GM19023 (cell line): Measurements from ENCODE around the gene ITPKA.
"Not testable (repeated sequence)": the region's sequence is repeated elsewhere in the genome, so short reads cannot be mapped to it uniquely, and the experiment has no call there.

Source experiments
- ATAC-seq: cut with Tn5 transposase; IDR thresholded peaks from one replicate; pipeline ENCODE4 v1.9.1; 2021; ENCODE audit warnings: mild to moderate bottlenecking, moderate library complexity; ENCODE audit not compliant: unreplicated experiment

Gene ITPKA

DNA sequence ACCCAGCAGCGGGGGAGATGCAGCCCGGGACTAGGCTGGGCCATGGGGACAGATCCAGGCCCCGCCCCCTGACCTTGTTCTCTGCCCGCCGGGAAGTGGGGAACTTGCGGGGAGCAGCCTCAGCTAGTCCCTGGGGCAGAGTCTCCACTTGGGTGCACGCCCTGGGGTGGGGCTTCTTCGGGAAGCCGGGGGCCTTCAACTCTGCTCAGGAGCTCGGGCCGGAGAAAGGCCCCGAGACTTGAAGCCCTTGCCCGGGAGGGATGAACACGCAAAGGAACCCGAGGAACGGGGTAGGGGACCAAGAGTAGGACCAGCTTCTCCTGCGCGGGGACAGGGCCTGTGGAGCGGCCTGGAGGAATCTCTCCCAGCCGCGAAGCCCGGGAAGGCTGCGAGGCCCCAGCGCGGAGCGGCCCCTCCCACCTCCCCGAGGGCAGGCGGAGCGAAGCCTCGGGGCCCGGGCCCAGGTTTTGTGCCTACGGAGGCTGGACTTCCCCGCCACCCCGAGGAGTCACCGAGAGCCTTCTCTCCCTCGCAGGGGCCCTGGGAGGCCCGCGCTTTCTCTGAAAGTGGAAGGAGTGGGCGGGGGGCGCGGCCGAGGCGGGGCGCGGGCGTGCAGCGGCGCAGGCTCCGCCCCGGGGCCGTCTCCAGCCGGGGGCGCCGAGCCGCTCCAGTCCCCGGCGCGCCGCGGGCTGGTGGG lies at the start of gene ITPKA:
Gene ITPKA (plus strand): TSS at position 670 of the 697 bp plus-strand sequence. CDS start 54 bp downstream, outside the sequence.
- peak; percentile 66 for ATAC-seq

DNA sequence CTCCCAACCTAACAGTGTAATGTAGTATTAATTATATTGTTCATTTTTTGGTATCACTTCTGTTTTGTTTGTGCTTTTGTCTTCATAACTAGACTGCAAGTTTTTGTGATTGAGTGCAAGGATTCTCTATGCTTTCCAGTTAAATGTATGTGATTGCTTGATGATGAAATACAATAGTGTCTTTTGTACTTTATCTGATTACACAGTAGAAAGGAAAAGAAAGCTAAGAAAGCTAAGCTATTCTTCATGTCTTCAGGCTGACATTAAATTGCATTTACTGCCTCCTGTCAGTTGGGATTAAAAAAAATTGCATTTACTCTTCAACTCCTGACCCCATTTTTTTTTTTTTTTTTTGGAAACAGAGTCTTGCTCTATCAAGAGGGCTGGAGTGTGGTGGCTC lies 48.3 kb upstream of the ITPKA start:
- no peak for ATAC-seq

- ATAC-seq: no peak
Measured at GRCh38 chr15:41462084-41462795, 31.4 kb upstream of the ITPKA start.

- no peak for ATAC-seq
Measured at GRCh38 chr15:41464889-41465580, 28.6 kb upstream of the ITPKA start.

- no peak for ATAC-seq
Measured at GRCh38 chr15:41465822-41466421, 27.8 kb upstream of the ITPKA start.

DNA sequence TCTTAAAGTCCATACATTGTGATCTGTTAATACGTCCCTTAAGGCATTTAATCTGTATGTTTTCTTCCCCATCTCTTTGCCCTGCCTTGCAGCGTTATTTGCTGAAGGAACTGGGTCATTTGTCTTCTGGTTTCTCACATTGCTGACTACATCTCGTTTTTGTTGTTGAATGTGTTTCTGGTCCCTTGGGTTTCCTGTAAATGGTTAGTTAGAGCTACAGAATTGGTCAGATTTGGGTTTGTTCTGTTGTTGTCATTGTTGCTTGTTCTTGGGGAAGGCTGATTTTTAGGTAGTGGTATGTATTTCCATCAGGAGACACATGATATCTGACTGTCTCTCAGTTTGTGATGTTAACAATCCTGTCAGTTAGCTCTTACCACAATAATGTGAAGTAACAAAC lies 27.0 kb upstream of the ITPKA start:
- ATAC-seq: no peak

- ATAC-seq: not testable (repeated sequence)
Measured at GRCh38 chr15:41469644-41470043, 24.0 kb upstream of the ITPKA start.

GRCh38 chr15:41473418-41473817 lies 20.3 kb upstream of the ITPKA start:
- no peak for ATAC-seq

DNA sequence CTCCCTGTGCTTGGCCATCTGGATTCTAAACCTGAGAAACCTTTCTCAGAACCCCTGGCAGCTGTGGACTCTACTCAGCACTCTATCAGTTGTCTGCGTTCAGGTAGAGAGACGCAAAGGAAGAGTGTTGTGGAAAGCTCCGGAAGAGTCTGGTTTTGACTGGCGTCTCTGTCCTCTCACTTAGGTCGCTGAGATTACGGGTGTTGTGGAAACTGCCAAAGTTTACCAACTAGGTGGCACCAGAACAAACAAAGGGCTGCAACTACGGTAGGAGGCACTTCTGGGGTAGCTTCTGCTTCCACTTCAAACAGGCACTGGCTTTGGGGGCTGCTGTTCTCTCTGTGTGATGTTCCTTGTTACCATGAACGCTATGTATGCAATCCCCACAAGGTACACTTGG lies 19.2 kb upstream of the ITPKA start:
- no peak for ATAC-seq

DNA sequence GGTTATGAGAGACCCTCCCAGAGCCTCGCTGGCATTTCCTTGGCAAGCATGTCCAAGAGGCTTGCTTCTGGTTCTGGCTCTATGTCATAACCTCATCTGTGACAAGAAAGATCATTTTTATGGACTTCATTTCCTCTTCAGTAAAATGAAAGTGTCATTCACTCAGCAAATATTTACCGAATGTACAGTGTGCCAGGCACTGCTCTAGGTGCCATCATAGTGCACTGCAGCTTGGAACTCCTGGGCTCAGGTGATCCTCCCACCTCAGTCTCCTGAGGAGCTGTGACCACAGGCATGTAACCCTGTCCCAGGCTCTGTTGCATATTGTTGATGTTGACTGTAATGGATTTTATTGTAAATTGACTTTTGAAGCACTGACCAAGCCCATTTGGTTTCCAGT lies 18.7 kb upstream of the ITPKA start:
- no peak for ATAC-seq

GRCh38 chr15:41476416-41477048 lies 17.1 kb upstream of the ITPKA start:
- ATAC-seq: no peak

DNA sequence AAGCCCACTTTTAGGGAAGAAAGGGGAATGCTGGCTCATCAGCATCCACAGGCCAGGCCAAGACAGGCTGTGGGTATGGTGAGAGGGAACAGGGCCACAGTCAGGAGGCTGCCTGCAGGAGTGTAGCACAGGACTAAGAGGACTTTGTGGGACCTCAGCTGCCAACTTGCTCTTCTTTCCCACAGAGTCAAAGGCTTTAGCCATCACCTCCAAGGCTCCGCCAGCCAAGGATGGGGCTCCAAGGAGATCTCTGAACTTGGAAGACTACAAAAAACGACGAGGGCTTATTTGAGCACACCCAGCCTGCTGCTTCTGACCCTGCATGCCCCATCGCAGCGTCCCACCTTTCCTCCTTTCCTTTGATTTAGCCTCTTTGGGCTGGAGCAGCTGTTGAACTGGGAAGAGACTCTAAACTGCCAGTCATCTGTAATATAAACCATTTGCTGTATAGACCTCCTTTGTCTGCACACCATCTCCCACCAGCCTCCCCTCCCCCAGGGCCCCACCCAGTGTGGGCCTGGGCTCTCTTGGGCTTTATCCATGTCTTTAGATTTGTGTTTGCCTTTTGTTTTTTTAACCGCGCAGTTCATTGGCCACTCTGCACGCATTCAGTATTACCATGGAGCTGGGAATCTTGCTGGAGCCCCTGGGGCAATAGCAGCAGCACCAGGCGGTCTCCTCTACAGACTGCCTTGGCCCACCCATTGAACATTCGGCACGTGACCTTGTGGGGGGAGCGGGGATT lies 13.1 kb upstream of the ITPKA start:
- ATAC-seq: no peak

DNA sequence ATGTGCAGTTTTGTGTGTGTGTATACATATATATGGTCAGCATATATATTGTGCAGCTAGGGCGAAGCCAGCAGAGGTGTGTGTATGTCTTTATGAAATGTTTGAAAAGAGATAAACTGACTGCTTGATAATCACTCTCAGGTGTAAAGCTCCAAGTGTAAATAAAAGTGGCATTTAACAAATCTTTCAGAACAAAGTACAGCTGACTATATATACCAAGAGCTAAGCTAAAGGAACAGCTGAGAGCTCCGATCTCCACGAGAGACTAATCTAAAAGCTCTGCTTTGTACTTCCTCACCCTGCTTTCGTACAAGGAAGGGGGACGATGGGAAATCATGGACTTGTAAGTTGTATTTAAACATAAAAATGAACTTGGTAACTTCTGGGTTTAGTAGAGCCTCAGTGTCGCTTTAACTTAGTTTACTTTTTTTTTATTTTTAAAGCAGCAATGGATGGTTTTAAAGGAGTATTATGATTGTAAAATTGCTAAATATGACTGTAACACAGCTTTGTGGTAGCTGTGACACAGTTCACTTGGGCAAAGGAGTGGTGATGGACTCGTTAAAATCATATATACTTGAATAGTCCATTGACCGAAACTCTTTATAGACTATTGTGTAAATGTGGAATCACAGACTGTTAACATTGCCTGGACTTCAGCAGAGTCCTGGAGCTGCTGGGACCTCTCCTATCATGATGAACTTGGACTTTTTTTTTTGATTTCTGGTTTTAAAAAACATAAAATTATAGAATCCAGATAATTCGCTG lies 11.4 kb upstream of the ITPKA start:
- ATAC-seq: no peak

DNA sequence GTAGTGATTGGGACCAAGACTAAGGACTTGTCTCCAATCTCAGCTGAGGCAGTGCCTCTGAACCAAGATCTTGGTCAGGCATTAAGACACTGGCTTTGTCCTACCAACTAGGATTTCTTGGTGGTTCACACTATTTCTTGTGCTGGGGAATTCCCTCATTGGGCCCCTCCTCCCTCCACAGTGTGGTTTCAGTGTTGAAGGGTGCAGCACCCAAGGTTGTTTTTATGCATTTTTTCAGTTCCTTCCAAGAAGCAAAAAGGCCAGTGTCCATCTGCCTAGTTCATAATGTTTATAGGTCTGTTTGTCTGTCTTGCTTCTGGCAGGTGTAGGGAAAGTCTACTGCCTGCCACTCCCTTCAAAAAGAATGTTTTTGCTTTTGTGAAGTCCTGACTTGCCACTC lies 10.6 kb upstream of the ITPKA start:
- peak; percentile 83 for ATAC-seq

GRCh38 chr15:41483519-41483918 lies 10.2 kb upstream of the ITPKA start:
- no peak for ATAC-seq

DNA sequence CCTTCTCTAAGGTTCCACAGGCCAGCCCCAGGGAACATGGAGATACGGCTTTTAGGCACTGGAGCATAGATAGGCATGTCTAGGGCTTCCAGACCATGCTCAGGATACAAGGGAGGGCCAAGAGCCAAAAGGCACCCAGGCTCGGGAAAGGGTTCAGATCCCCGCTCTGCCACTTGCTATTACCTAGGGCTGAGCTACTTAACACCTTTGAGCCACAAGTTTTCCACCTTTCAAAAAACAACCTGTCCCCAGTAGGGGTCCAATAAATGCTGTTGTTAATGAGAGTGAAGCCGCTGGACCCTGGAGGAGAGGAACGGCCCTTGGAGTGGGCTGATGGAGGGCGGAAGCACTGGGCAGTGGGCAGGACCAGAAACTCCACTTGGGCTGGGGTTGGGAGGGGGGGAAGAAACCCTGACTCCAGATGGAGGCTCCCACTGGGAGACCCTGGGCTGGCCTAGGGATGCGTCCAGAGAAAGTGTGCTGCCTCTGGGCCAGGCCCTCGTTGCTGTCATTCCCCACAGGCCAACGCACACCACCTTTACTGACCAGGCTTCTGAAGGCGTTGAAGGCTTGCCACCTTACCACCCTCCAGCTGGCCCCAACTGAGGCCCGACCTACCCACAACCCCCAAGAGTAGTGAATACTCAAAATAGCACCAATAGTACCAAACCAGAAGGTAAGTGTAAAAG lies 8.6 kb upstream of the ITPKA start:
- ATAC-seq: no peak

GRCh38 chr15:41486286-41486685 lies 7.4 kb upstream of the ITPKA start:
- no peak for ATAC-seq

- no peak for ATAC-seq
Measured at GRCh38 chr15:41487381-41487780, 6.3 kb upstream of the ITPKA start.

- no peak for ATAC-seq
Measured at GRCh38 chr15:41487802-41488201, 5.9 kb upstream of the ITPKA start.
